Right lobe of liver (tissue), 6 donors: Measurements from ENCODE around the gene FGF18. TPM values are rescaled to one million over a fixed set of nuclear protein-coding genes. Genes with fewer than 3 reads are reported as not detected.

Experiments used
- ATAC-seq, 4 donors: fragments of 200-7000 bp; cut with Tn5 transposase; one replicate each; pipeline ENCODE4 v1.9.1; 2020; ENCODE audit warnings: mild to moderate bottlenecking in 4 of 4, moderate library complexity in 4 of 4
- DNase-seq, 3 donors: peaks; one replicate each; pipeline ENCODE4 v3.0.0-alpha.2; 2020
- H3K27ac ChIP-seq, 3 donors: fragments of 200-600 bp; one replicate each; pipeline ENCODE4 v1.8.0; 2022
- H3K27me3 ChIP-seq, 2 donors: fragments of 200-600 bp; one replicate each; pipeline ENCODE4 v1.8.0; 2022
- H3K36me3 ChIP-seq, 4 donors: fragments of 200-600 bp; sonication (generic) in 1 of 4; one replicate each; pipeline versions ENCODE4 v1.5.1 to v1.8.0; 2017 to 2022; ENCODE audit warnings: control low read depth in 1 of 4
- H3K4me1 ChIP-seq, 4 donors: fragments of 200-600 bp; sonication (generic) in 1 of 4; one replicate each; pipeline versions ENCODE4 v1.5.1 to v1.8.0; 2017 to 2022; ENCODE audit warnings: control low read depth in 1 of 4
- H3K4me3 ChIP-seq, 3 donors: fragments of 200-600 bp; one replicate each; pipeline ENCODE4 v1.8.0; 2022
- H3K9me3 ChIP-seq, 4 donors: fragments of 200-600 bp; sonication (generic) in 1 of 4; one replicate each; pipeline versions ENCODE4 v1.5.1 to v1.8.0; 2017 to 2022; ENCODE audit warnings: control low read depth in 1 of 4
- CTCF ChIP-seq, 4 donors: fragments of 200-600 bp in 3 of 4; fragments of 450-650 bp in 1 of 4; IDR thresholded peaks; one replicate each; pipeline versions ENCODE4 v1.5.1 to v1.8.0; 2016 to 2022; ENCODE audit warnings: antibody characterized with exemption in 4 of 4, mild to moderate bottlenecking in 2 of 4
- POLR2A ChIP-seq: fragments of 450-650 bp; IDR thresholded peaks from one replicate; pipeline ENCODE4 v1.6.1; 2017; ENCODE audit warnings: antibody characterized with exemption, mild to moderate bottlenecking
- WGBS: methylation state at CpG from one replicate; pipeline ENCODE4 v1.1.6; 2018; ENCODE audit warnings: low coverage, low lambda C conversion rate; ENCODE audit not compliant: insufficient coverage; ENCODE audit errors: missing lambda C conversion rate; 5-methylcytosine and 5-hydroxymethylcytosine counted together
- intact Hi-C, 2 donors: fragments of 100-400 bp; cut with DNase I; formaldehyde crosslinking; loops; one replicate each; pipeline versions ENCODE4 v1.11.2 to v1.14.1; 2022
- total RNA-seq, 6 experiments: library from RNA; depleted of rRNA in 2 of 6; stranded (reverse); fragments of >200 nt in 2 of 6; fragmentation: NEBNext Ultra II Directional in 3 of 6; extraction: Animal tissue kit (Norgen Biotek cat#: 25700) in 3 of 6; gene quantifications; one replicate each; pipeline versions ENCODE4 v1.1.0 to v1.2.4, GENCODE V29; 2016 to 2023
- donor health status: DM: no; HTN: yes; CAD: no.
- donor health status: DM: no; HTN: no; CAD: no.
- donor health status: DM: no; HTN: no; CAD: no.
- donor health status: DM: no; HTN: yes; CAD: no.
- donor health status: DM: no; HTN: yes; CAD: no.

The FGF18 gene
- total RNA-seq, 6 experiments from 2014 or later, result 0.12 TPM; not detected in 5

- WGBS, result 76% methylated on average over 7 of the region's 12 CpGs
- no peak for TF ChIP-seq POLR2A
- no peak for TF ChIP-seq CTCF (IDR thresholded peaks at IDR 0.05)
Measured at GRCh38 chr5:171444582-171444981, 25.1 kb downstream of the FGF18 start.

GRCh38 chr5:171445644-171446516, 26.4 kb downstream of the FGF18 start:
- TF ChIP-seq CTCF (IDR thresholded peaks at IDR 0.05) (no peak), POLR2A (no peak)
- no peaks in the 10 kb centered on the region for H3K36me3 ChIP-seq
- H3K4me1 ChIP-seq, result no peaks in the 10 kb centered on the region
- intact Hi-C loops, result no loop called here
- no peak overlapping the region for H3K4me3 ChIP-seq
- H3K27me3 ChIP-seq, result no peaks in the 10 kb centered on the region
- 87% methylated on average over 9 of the region's 14 CpGs for WGBS
- DNase-seq, result no peak
- ATAC-seq, result no peak
- H3K27ac ChIP-seq, result no peak overlapping the region
- no peaks in the 10 kb centered on the region for H3K9me3 ChIP-seq

More at GRCh38 chr5:171444582-171444981, 25.1 kb downstream of the FGF18 start:
- intact Hi-C loops, result no loop called here
- DNase-seq (no peak), ATAC-seq (no peak)
- Histone ChIP-seq H3K27me3 (no peaks in the 10 kb centered on the region), H3K27ac (no peak overlapping the region), H3K9me3 (no peaks in the 10 kb centered on the region), H3K4me3 (no peak overlapping the region), H3K4me1 (no peaks in the 10 kb centered on the region), H3K36me3 (no peaks in the 10 kb centered on the region)

GRCh38 chr5:171447226-171447625, 27.8 kb downstream of the FGF18 start:
- TF ChIP-seq CTCF (IDR thresholded peaks at IDR 0.05), result no peak
- no peak for TF ChIP-seq POLR2A
- Histone ChIP-seq H3K27ac (no peak overlapping the region), H3K4me3 (no peak overlapping the region), H3K4me1 (no peaks in the 10 kb centered on the region), H3K9me3 (no peaks in the 10 kb centered on the region), H3K36me3 (no peaks in the 10 kb centered on the region), H3K27me3 (no peaks in the 10 kb centered on the region)
- WGBS, result 89% methylated on average over 5 of the region's 5 CpGs
- ATAC-seq (no peak), DNase-seq (no peak)
- intact Hi-C loops, result no loop called here

- Histone ChIP-seq H3K4me1 (no peaks in the 10 kb centered on the region), H3K4me3 (no peak overlapping the region), H3K36me3 (no peaks in the 10 kb centered on the region), H3K27me3 (no peaks in the 10 kb centered on the region), H3K27ac (no peak overlapping the region), H3K9me3 (no peaks in the 10 kb centered on the region)
- peak in 2 of 3 donors; percentile 34 to 56 for DNase-seq
- peak in 3 of 4 donors; percentile 70 to 81 (median 74) for ATAC-seq
- 42% methylated on average over 7 of the region's 10 CpGs for WGBS
- intact Hi-C loops, result no loop called here
- no peak for TF ChIP-seq CTCF (IDR thresholded peaks at IDR 0.05)
- no peak for TF ChIP-seq POLR2A
Measured at GRCh38 chr5:171449426-171449825, 30.0 kb downstream of the FGF18 start.
